Caco-2 (cell line): Measurements from ENCODE around the gene BAIAP2L2. TPM values are rescaled to one million over a fixed set of nuclear protein-coding genes. Genes with fewer than 3 reads are reported as not detected.

Experiments
- BruUV-seq: library from RNA; stranded (reverse); fragments of 400-500 nt; replicated peaks from 2 replicates; lab custom pipeline; 2021; lab: Mats Ljungman, UMichigan
- CTCF ChIA-PET: fragments of 300-600 bp; sonication (Branson Sonifier 250); formaldehyde crosslinking; loops from one replicate; lab custom pipeline; 2022; ENCODE audit warnings: antibody characterized with exemption; lab: Charles Lee
- POLR2A ChIA-PET: fragments of 300-600 bp; sonication (Branson Sonifier 250); formaldehyde crosslinking; loops from one replicate; lab custom pipeline; 2022; ENCODE audit warnings: antibody characterized with exemption; lab: Charles Lee
- DNase-seq, 2 experiments: peaks; one replicate each; pipeline versions ENCODE4 v3.0.0 to v3.0.0-alpha.2; 2020 to 2022
- H3K27me3 ChIP-seq: replicated peaks from 2 replicates; pipeline ENCODE4 v1.6.0; 2011; ENCODE audit warnings: low read length; ENCODE audit not compliant: control insufficient read depth, insufficient read depth
- H3K36me3 ChIP-seq: 2 replicates; pipeline ENCODE4 v1.5.1; 2011; ENCODE audit warnings: low read length; ENCODE audit not compliant: control insufficient read depth, insufficient read depth
- H3K4me1 ChIP-seq: fragments of 250-450 bp; sonication (Bioruptor Pico); 2 replicates; pipeline ENCODE4 v1.5.1; 2020; ENCODE audit warnings: mild to moderate bottlenecking
- H3K4me3 ChIP-seq: 2 replicates; pipeline ENCODE4 v1.5.1; 2011; ENCODE audit warnings: low read depth, mild to moderate bottlenecking, control low read depth, low read length
- H3K9me3 ChIP-seq: fragments of 250-450 bp; sonication (Bioruptor Pico); 2 replicates; pipeline ENCODE4 v1.5.1; 2020; ENCODE audit warnings: mild to moderate bottlenecking, moderate library complexity
- H3K27ac Mint-ChIP-seq: one replicate; pipeline ENCODE4 v1.8.0; 2022; ENCODE audit warnings: mixed read lengths; ENCODE audit not compliant: unreplicated experiment
- H3K27me3 Mint-ChIP-seq: one replicate; pipeline ENCODE4 v1.8.0; 2022; ENCODE audit warnings: mixed read lengths; ENCODE audit not compliant: insufficient read depth, unreplicated experiment
- H3K36me3 Mint-ChIP-seq: one replicate; pipeline ENCODE4 v1.8.0; 2022; ENCODE audit warnings: mild to moderate bottlenecking, mixed read lengths; ENCODE audit not compliant: insufficient read depth, unreplicated experiment
- H3K4me1 Mint-ChIP-seq: one replicate; pipeline ENCODE4 v1.8.0; 2022; ENCODE audit warnings: low read depth, mixed read lengths; ENCODE audit not compliant: unreplicated experiment
- H3K4me3 Mint-ChIP-seq: one replicate; pipeline ENCODE4 v1.8.0; 2022; ENCODE audit warnings: mild to moderate bottlenecking, moderate library complexity, mixed read lengths; ENCODE audit not compliant: unreplicated experiment
- H3K9me3 Mint-ChIP-seq: one replicate; pipeline ENCODE4 v1.8.0; 2022; ENCODE audit warnings: mixed read lengths; ENCODE audit not compliant: unreplicated experiment
- intact Hi-C: fragments of 100-400 bp; cut with micrococcal nuclease; formaldehyde crosslinking; loops from one replicate; pipeline ENCODE4 v1.10.0; 2022; ENCODE audit not compliant: unreplicated experiment
- total RNA-seq: library from RNA; stranded (reverse); gene quantifications from 2 replicates; pipeline ENCODE4 v1.2.3, GENCODE V29; 2022
- TF ChIP-seq, protein P1 (sequence below), 2 experiments: fragments of 200-600 bp in 1 of 2; IDR thresholded peaks; 1 replicate in 1 of 2; 2 replicates in 1 of 2; pipeline versions ENCODE4 v1.5.1 to v1.8.0; 2011 to 2022; ENCODE audit warnings: antibody characterized with exemption in 1 of 2, control low read depth in 1 of 2, inconsistent platforms in 1 of 2, low read depth in 1 of 2, low read length in 1 of 2, mild to moderate bottlenecking in 1 of 2, moderate library complexity in 1 of 2; ENCODE audit not compliant: insufficient read depth in 1 of 2, severe bottlenecking in 1 of 2, unreplicated experiment in 1 of 2

Gene BAIAP2L2
- total RNA-seq, 1 experiment from 2014 or later: 4.4 TPM

DNA sequence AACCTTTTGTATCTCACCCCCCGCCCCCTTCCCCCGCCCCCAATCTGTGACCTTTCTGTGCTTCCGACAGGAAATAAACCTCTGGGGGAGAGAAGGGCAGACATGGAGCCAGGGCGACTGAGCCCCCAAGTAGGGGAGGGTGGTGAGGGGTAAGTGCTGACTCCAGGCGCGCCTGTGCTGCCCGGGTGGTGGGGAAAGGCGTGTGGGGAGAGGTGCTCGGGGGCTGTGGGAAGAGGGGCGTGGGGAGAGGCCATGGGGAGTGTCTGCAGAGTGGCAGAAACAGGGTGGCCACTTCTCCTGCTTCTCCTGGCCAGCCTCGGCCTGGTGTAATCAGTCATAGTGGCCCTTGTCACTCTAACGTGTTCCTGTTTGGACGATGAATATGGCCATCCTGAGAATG, 34.5 kb downstream of the BAIAP2L2 start:
- CTCF ChIA-PET: no interaction called here
- Mint-ChIP-seq H3K4me1 (no peaks in the 10 kb centered on the region), H3K27me3 (no peaks in the 10 kb centered on the region), H3K4me3 (no peak overlapping the region), H3K9me3 (no peaks in the 10 kb centered on the region), H3K27ac (no peak overlapping the region), H3K36me3 (peaks cover 3% of the 10 kb centered on the region)
- TF ChIP-seq, protein P1, sequence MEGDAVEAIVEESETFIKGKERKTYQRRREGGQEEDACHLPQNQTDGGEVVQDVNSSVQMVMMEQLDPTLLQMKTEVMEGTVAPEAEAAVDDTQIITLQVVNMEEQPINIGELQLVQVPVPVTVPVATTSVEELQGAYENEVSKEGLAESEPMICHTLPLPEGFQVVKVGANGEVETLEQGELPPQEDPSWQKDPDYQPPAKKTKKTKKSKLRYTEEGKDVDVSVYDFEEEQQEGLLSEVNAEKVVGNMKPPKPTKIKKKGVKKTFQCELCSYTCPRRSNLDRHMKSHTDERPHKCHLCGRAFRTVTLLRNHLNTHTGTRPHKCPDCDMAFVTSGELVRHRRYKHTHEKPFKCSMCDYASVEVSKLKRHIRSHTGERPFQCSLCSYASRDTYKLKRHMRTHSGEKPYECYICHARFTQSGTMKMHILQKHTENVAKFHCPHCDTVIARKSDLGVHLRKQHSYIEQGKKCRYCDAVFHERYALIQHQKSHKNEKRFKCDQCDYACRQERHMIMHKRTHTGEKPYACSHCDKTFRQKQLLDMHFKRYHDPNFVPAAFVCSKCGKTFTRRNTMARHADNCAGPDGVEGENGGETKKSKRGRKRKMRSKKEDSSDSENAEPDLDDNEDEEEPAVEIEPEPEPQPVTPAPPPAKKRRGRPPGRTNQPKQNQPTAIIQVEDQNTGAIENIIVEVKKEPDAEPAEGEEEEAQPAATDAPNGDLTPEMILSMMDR (IDR thresholded peaks at IDR 0.05; ENCODE audit: insufficient read depth in 1 of 2, low read depth in 1 of 2, low read length in 1 of 2, severe bottlenecking in 1 of 2, unreplicated experiment in 1 of 2): no peak
- POLR2A ChIA-PET: no interaction called here
- Histone ChIP-seq H3K9me3 (no peaks in the 10 kb centered on the region), H3K4me1 (no peaks in the 10 kb centered on the region), H3K4me3 (no peak overlapping the region), H3K27me3 (no peaks in the 10 kb centered on the region), H3K36me3 (peaks cover 4% of the 10 kb centered on the region)
- intact Hi-C loops: no loop called here
- no TSS peak for BruUV-seq
- DNase-seq: no peak

GRCh38 chr22:38075105-38075825, 35.2 kb downstream of the BAIAP2L2 start:
- Mint-ChIP-seq H3K4me3 (no peak overlapping the region), H3K9me3 (no peaks in the 10 kb centered on the region), H3K4me1 (no peaks in the 10 kb centered on the region), H3K36me3 (peaks cover 6% of the 10 kb centered on the region), H3K27ac (no peak overlapping the region), H3K27me3 (no peaks in the 10 kb centered on the region)
- Histone ChIP-seq H3K36me3 (peaks cover 4% of the 10 kb centered on the region), H3K27me3 (no peaks in the 10 kb centered on the region), H3K9me3 (no peaks in the 10 kb centered on the region), H3K4me3 (no peak overlapping the region), H3K4me1 (no peaks in the 10 kb centered on the region)
- TF ChIP-seq, protein P1 (IDR thresholded peaks at IDR 0.05; ENCODE audit: insufficient read depth in 1 of 2, low read depth in 1 of 2, low read length in 1 of 2, severe bottlenecking in 1 of 2, unreplicated experiment in 1 of 2): no peak
- no peak for DNase-seq
- ChIA-PET POLR2A (no interaction called here), CTCF (interaction anchor here (0.8 kb wide), 1 partner anchor 23 kb away, joined by 3 read pairs; no protein-coding TSS in a partner anchor)
- BruUV-seq: TSS peak; percentile 8
- intact Hi-C loops: no loop called here

DNA sequence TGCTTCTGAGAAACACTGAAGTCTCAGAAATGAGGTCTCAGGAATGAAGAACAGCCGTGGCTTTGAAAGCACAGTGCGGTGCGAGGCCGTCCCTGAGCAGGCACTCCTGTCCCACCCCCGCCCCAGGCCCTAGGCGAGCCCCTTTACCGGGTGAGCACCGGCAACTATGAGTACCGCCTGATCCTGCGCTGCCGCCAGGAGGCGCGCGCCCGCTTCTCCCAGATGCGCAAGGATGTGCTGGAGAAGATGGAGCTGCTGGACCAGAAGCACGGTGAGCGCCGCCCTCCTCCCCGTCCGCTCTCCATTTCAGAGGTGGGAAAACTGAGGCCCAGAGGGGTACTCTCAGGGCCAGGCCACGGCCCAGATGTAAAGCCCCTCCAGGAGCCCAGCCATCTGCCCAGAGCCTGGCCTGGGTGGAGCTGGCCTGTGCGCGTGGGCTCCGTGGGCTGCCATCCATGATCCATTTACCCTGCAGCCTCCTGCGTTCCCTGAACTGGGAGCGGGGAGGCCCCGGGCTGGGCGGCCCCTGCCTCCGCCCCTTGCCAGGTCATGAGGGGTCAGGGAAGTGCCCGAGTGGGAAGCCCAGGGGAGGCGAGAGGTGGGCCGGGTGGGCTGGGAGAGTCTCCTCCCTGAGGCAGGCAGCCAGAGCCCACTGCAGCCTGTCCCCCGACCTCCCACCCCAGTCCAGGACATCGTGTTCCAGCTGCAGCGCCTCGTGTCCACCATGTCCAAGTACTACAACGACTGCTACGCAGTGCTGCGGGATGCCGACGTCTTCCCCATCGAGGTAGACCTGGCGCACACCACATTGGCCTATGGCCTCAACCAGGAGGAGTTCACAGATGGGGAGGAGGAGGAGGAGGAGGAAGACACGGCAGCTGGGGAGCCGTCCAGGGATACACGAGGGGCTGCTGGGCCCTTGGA, 36.0 kb downstream of the BAIAP2L2 start:
- Histone ChIP-seq H3K36me3 (peaks cover 4% of the 10 kb centered on the region), H3K9me3 (no peaks in the 10 kb centered on the region), H3K4me1 (no peaks in the 10 kb centered on the region), H3K4me3 (no peak overlapping the region), H3K27me3 (no peaks in the 10 kb centered on the region)
- ChIA-PET POLR2A (no interaction called here), CTCF (interaction anchor here (0.8 kb wide), 1 partner anchor 22 kb away, joined by 3 read pairs; no protein-coding TSS in a partner anchor)
- intact Hi-C loops: no loop called here
- H3K27ac Mint-ChIP-seq: no peak overlapping the region
- no peaks in the 10 kb centered on the region for H3K9me3 Mint-ChIP-seq
- no TSS peak for BruUV-seq
- DNase-seq: no peak
- no peak overlapping the region for H3K4me3 Mint-ChIP-seq
- no peaks in the 10 kb centered on the region for H3K4me1 Mint-ChIP-seq
- H3K27me3 Mint-ChIP-seq: no peaks in the 10 kb centered on the region
- peaks cover 6% of the 10 kb centered on the region for H3K36me3 Mint-ChIP-seq
- TF ChIP-seq, protein P1 (IDR thresholded peaks at IDR 0.05; ENCODE audit: insufficient read depth in 1 of 2, low read depth in 1 of 2, low read length in 1 of 2, severe bottlenecking in 1 of 2, unreplicated experiment in 1 of 2): no peak
